GM19397 (cell line): Measurements from ENCODE around the gene SUOX.
"Not testable (repeated sequence)": the region's sequence is repeated elsewhere in the genome, so short reads cannot be mapped to it uniquely, and the experiment has no call there.

Experiments used
- ATAC-seq: cut with Tn5 transposase; IDR thresholded peaks from one replicate; pipeline ENCODE4 v1.9.1; 2021; ENCODE audit warnings: mild to moderate bottlenecking, moderate library complexity; ENCODE audit not compliant: unreplicated experiment

The SUOX gene

DNA sequence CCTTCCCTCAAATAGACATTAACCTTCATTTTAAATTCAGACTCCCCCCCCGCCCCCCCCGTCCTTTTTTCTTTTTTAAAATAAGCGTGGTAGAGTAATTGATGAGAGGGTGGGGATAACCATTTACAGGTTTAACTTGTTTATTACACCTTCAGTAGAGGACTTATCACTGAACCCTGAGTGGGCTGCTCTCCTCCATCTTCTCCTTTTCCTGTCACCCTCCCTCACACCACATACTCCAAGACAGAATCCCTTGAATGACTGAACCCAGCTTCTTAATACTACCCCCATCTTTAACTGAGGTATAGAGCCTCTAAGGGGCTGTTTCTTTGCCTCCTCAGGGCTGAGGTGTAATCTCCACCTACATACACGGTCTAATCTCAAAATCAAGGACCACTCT, 20.1 kb downstream of the SUOX start:
- ATAC-seq: no peak

DNA sequence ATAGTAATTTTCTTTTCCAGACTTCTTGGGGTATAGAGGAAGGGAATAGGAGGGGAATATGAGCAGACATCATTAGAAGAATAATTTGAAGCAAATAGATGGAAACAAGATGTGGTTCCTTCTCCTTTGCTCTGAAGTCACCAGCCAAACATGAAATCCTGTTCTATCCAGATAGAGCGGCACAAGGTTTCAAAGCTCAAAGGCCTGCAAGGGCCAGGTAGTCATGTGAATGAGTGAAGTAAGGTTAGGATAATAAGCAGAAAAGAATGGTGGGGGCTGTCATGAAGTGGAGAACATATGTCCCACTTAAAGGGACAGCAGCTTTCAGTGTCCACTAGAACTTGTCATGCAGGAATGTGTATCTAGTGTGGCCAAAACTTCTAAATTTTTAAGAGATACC, 21.3 kb downstream of the SUOX start:
- no peak for ATAC-seq

DNA sequence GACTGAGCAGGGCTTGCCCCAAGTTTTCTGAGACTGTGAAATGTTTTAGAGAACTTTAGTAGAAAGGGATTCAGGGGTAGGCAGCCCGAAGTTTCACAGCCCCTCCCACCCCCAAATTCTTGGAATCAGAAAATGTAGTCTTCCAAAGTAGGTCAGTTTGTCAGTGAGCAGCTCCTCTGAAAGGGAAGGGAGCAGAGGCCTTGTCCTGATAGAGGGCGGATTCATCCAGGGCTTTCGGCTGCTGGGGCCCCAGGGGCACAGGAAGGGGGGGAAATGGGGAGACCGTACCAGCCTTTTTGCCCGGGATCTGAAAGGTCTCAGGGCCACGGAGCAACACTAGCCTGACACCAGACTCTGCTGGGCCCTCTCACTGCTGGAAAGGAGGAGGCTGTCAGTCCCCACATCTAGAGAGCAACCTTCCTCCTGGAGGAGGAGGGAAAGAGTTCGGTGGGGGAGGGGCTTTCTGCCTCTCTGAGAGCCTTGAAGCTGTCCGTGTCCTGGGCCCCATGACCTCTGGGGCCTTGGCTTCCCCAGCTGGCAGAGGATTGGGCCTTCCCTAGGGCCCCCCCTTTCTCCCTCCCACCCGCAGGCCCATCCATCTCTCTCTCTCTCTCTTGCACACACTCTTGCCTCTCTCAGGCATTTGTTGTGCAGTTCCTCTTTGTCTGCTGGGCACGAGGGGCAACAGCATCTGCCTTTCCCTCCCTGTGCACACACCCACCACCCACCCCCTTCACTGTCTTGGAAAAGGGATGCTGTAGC, 23.5 kb downstream of the SUOX start, which contains the start of gene IKZF4:
TSS of gene IKZF4 (plus strand) at position 621 of the 762 bp plus-strand sequence. CDS start 451 bp downstream, outside the sequence.
- no peak for ATAC-seq

DNA sequence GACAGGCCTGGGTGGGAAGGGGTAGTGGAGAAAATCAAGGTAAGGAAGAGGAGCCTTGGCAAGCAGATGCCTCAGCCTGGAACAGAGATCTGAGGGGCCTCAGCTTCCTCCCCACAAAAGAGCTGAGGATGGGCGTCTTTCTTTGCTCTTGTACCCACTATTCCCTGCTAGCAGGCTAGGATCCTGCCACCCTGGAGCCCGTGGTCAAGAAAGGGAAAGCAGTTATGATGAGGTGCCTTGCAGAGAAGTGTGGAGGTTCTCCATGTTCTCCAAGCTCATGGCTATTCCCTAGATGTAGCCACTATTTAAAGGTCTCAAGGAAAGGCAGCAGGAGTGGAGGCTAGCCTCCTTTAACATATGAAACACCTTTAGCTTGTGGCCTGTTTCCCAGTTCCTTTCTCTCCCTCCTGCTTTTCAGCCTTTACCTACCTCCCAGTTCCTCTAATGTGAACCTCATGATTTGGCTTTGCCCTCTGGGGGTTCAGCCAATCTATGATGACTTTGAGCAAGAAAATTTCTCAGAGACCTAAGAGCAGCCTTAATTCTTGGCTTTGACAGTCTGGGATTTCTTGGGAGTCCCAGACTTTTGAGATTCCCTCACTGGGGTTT, 24.9 kb downstream of the SUOX start:
- ATAC-seq: no peak

DNA sequence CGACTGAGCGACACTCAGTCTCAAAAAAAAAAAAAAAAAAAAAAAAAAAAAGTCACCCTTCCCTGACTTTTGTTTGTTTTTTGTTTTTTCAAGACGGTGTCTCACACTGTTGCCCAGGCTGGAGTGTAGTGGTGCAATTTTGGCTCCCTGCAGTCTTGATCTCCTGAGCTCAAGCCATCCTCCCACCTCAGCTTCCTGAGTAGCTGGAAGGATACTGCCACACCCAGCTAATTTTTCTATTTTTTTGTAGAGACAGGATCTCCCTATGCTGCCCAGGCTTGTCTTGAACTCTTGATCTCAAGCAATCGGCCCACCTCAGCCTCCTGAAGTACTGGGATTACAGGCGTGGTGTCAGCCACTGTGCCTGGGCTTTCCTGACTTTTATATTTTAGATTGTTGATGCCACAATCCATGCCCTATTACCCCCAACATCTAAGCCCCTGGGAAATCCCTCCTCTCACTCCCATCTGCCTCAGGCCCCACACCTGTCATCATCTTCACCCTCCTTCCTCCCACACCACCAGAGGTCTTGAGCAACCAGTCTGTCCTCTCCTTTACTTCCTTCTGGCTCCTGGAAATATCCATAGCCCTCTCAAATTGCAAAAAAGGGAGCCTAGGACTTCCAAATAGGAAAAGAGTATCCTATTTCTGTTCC, 31.6 kb downstream of the SUOX start:
- no peak for ATAC-seq

DNA sequence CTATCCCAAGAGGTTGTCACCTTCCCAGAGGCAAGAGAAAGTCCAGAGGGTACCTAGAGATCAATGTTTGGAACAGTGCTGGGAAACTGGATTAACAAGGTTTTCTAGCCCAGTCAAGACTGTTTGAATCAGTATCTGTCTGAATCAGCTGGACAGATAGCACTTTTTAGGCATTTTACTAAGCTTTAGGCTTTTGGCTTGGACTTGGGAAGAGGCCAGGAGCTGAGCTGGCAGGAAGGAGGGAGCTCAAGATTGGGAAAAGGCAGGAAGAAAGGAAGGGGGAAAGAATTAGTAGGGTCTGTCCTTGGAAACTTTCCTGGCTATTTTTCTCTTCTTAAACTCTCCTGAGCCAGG, 32.1 kb downstream of the SUOX start:
- ATAC-seq: no peak

DNA sequence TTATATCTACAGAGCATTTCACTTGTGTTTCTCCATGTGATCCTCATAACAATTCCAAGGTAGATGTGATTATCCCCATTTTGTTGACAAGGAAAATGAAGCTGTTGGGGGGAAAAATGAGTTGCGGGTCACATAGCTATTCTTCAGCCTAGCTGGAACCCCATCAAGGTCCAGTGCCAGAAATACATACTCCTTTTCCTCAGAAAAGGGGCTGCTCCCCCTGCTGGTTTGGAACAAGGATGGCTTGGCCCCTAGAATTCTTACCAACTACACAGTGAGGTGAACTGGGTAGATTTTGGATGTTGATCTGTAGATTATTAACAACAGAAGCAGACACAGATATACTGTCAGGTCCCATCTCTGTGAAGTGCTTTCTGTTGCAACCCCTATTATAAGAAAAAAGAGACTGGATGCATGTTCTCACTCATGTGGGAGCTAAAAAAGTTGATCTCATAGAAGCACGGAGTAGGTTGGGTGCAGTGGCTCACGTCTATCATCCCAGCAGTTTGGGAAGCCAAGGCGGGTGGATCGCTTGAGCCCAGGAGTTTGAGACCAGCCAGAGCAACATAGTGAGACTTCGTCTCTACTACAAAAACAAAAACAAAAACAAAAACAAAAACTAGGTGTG, 32.7 kb downstream of the SUOX start:
- no peak for ATAC-seq

DNA sequence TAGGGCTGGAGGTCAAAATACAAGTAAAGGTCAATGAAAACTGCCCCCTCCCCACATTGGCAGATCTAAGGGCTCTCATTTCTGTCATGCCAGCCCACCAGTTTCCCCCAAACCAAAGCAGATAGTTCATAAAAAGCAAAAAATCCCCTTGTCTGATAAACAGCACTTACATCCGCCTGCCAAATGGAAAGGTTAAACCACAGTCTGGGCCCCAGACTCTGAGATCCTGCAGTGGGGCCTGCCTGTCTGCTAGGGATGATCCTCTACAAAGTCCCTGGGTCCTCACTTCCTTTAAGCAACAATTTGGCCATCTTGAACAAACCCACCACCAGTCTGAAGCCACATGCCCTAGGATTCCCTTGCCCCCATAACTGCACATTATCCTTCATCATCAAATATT, 34.9 kb downstream of the SUOX start:
- ATAC-seq: no peak

DNA sequence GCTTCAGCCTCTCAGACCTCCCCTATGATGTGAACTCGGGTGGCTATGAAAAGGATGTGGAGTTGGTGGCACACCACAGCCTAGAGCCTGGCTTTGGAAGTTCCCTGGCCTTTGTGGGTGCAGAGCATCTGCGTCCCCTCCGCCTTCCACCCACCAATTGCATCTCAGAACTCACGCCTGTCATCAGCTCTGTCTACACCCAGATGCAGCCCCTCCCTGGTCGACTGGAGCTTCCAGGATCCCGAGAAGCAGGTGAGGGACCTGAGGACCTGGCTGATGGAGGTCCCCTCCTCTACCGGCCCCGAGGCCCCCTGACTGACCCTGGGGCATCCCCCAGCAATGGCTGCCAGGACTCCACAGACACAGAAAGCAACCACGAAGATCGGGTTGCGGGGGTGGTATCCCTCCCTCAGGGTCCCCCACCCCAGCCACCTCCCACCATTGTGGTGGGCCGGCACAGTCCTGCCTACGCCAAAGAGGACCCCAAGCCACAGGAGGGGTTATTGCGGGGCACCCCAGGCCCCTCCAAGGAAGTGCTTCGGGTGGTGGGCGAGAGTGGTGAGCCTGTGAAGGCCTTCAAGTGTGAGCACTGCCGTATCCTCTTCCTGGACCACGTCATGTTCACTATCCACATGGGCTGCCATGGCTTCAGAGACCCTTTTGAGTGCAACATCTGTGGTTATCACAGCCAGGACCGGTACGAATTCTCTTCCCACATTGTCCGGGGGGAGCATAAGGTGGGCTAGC, 37.7 kb downstream of the SUOX start:
- no peak for ATAC-seq

DNA sequence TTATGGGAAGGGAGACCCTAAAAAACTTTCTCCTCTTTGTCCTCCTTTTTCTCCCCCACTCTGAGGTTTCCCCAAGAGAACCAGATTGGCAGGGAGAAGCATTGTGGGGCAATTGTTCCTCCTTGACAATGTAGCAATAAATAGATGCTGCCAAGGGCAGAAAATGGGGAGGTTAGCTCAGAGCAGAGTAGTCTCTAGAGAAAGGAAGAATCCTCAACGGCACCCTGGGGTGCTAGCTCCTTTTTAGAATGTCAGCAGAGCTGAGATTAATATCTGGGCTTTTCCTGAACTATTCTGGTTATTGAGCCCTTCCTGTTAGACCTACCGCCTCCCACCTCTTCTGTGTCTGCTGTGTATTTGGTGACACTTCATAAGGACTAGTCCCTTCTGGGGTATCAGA, 40.1 kb downstream of the SUOX start:
- ATAC-seq: no peak

DNA sequence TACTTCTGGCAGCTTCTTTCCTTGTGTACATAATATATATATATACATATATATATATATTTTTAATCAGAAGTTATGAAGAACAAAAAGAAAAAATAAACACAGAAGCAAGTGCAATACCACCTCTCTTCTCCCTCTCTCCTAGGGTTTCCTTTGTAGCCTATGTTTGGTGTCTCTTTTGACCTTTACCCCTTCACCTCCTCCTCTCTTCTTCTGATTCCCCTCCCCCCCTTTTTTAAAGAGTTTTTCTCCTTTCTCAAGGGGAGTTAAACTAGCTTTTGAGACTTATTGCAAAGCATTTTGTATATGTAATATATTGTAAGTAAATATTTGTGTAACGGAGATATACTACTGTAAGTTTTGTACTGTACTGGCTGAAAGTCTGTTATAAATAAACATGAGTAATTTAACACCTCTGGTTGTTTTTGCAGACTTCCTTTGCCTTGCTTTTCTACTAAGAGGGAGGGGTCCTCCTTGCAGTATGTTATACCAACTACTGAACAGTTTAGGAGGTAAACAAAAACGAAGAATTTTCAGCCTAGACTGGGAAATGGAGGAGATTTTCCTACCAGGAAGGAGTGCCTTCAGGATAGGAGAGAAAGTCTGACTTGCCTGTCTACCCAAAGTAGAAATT, 41.1 kb downstream of the SUOX start:
- no peak for ATAC-seq

DNA sequence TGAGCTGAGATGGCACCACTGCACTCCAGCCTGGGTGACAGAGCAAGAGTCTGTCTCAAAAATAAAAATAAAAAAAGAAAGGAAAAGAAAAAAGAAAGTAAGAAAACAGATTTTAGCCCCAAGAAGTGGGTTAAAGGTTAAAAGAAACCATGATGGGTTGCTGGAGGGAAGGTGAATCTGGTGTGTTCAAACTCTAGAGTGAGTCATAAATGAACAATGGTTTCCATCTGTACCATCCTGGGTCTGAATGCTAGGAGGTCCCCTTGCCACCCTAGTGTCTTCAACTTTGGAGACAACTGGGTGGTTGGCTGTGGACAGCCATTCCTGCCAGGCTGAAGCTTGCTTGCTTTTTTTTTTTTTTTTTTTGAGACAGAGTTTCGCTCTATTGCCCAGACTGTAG, 43.1 kb downstream of the SUOX start:
- ATAC-seq: no peak

DNA sequence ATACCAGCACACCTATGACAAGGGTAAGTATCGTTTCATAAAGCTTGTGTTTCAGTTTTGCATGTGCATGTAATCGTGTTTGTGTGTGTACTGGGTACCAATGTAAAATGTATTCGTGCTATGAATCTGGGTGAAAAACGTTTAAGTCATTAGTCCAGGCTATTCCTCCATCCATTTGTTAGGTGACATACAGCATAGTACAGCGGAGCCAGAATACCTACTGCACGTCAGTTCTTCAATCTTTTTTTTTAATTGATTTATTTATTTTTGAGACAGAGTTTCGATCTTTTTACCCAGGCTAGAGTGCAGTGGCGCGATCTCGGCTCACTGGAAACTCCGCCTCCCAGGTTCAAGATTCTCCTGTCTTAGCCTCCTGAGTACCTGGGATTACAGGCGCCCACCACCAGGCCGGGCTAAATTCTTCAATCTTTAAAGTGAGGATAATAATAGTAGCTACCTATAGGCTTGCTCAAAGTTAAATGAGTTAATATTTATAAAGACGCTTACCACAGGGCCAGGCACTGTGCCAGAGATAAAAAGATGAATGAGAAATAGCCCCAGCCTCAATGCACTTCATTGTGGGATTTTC, 44.0 kb downstream of the SUOX start:
- no peak for ATAC-seq

DNA sequence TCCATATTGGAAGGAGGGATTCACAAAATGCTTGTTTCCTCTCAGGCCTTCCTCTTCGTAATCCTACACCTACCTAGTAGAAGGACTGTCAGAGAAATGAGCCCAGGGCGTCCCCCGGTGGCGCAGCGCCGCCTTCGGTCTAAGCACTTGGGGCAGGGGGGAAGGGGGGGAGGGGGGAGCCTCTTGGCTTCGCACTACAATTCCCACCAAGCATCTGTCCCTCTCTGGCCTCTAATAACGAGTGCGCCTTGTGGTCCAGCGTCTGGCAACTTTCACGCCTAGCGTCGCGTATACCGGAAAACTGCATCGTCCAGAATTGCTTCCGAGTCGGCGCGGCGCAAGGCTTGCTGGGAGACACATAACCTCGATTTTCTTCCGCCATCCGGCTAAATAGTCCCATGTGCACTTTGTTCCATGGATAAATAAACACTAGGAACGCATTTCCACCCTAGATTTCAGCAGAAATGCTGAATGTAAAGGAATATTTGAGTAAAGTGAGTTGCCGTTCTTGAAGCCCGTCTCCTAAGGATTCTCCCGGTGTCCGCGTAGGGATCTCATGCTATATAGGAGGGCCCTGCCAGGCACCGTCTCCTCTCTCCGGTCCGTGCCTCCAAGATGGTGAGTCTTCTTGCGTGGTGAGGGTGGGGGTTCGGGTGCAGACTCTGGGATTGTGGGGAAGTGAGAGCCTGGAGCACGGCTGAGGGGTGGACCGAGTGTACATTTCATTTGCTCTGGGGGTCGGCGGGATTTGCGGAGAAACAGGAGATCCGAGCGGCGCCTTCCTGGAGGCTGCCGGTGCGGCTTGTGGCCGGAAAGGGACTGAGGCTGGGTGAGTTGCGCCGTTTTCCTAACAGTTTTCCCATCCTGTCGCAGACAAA, 44.7 kb downstream of the SUOX start, which contains the start of gene RPS26:
TSS of gene RPS26 (plus strand) at position 367 of the 878 bp plus-strand sequence. CDS start at position 616, 249 bp downstream.
- peak; percentile 96 for ATAC-seq

DNA sequence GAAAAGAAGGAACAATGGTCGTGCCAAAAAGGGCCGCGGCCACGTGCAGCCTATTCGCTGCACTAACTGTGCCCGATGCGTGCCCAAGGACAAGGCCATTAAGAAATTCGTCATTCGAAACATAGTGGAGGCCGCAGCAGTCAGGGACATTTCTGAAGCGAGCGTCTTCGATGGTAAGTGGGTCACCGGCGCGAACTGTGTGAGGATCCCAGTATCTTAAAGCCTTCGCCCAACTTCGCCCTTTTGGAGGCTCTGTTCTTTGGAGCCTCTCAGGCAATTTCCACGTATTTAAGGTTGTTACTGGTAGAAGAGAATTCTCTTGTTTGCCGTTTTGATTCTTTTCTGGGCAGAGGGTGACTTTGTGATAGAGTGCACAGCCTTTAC, 45.3 kb downstream of the SUOX start:
- ATAC-seq: not testable (repeated sequence)

DNA sequence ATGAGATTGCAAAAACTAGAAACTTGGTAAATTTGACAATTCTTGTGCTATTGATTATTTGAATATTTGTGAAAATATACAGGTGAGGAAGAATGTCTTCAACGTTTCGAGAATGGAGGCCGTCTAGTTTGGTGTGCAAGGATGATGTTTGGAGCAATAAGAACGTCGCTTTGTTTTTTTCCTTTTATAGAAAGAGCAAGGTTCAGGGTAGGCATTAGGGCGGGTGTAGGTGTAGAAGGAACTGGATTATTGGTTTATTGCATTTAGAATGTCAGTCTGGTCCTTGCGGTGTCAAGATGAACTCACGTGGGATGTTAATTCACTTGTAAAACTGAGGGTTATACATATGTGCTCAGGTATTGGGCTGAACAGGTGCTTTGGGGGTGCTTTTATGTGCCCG, 45.8 kb downstream of the SUOX start:
- ATAC-seq: no peak

DNA sequence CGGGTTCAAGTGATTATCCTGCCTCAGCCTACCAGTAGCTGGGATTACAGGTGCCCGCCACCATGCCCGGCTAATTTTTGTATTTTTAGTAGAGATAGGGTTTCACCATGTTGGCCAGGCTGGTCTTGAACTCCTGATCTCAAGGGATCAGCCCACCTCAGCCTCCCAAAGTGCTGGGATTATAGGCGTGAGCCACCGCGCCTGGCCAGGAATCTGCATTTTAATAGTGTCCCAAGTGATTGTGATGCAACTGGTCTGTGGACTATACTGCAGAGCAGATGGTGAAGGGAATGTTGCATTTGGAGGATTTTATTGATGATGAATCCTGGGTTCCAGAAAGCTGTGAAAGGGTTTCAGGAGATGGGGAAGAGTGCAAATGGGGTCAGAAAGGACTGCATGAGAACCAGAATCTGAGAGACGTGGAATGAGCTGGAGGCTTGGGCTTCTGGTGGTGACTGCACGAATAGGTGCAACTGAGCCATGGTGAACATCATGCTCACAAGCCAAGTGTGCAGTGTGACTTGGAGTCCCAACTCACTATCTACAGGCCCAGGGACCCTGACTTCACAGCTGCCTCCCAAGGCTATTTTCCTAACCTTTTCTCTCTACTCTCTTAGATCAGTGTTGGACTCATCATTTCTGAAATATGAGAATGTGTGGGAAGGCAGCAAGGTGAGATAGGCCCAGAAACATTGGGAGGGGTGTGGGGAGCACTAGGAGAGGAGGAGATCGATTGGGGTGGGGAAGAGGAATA, 49.1 kb downstream of the SUOX start:
- no peak for ATAC-seq

DNA sequence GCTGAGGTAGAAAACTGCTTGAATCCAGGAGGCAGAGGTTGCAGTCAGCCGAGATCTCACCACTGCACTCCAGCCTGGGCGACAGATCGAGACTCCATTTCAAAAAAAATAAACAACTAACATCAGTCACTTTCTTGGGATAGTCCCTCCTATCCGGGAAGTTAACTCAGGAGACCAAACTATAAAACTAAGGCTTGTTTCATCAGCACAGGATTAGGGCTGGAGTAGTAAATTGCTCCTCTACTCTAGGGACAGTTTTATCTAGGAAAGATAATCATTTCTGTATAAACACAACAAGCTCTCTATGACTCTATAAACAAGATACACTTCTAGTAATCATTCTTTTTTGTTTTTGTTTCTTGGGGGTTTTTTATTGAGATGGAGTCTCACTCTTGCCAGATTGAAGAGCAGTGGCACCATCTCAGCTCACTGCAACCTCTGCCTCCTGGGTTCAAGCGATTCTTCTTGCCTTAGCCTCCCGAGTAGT, 56.4 kb downstream of the SUOX start:
- ATAC-seq: no peak
